Panc1 (cell line): ENCODE results near the gene PRRT1B.

ENCODE experiments used
- POLR2AphosphoS5 ChIP-seq: IDR thresholded peaks from 2 replicates; pipeline ENCODE4 v1.6.1; 2012; ENCODE audit warnings: mild to moderate bottlenecking, low read depth, low read length, moderate library complexity
- SIN3A ChIP-seq: IDR thresholded peaks from 2 replicates; pipeline ENCODE4 v1.6.1; 2012; ENCODE audit warnings: low read depth, mild to moderate bottlenecking, low read length, moderate library complexity, borderline replicate concordance; ENCODE audit not compliant: insufficient read depth
- TCF7L2 ChIP-seq: IDR thresholded peaks from 2 replicates; pipeline ENCODE4 v1.6.1; 2011; ENCODE audit warnings: mild to moderate bottlenecking, low read depth, low read length, inconsistent platforms
- TF ChIP-seq, protein P1 (sequence below): fragments of 450-650 bp; IDR thresholded peaks from 2 replicates; pipeline ENCODE4 v1.5.1; 2017; ENCODE audit warnings: mild to moderate bottlenecking
- TF ChIP-seq, protein P2 (sequence below), 2 experiments: IDR thresholded peaks; 2 replicates each; pipeline ENCODE4 v1.6.1; 2011 to 2012; ENCODE audit warnings: low read depth in 2 of 2, control low read depth in 1 of 2, low read length in 1 of 2, mild to moderate bottlenecking in 1 of 2, moderate library complexity in 1 of 2; ENCODE audit not compliant: insufficient read depth in 1 of 2

DNA sequence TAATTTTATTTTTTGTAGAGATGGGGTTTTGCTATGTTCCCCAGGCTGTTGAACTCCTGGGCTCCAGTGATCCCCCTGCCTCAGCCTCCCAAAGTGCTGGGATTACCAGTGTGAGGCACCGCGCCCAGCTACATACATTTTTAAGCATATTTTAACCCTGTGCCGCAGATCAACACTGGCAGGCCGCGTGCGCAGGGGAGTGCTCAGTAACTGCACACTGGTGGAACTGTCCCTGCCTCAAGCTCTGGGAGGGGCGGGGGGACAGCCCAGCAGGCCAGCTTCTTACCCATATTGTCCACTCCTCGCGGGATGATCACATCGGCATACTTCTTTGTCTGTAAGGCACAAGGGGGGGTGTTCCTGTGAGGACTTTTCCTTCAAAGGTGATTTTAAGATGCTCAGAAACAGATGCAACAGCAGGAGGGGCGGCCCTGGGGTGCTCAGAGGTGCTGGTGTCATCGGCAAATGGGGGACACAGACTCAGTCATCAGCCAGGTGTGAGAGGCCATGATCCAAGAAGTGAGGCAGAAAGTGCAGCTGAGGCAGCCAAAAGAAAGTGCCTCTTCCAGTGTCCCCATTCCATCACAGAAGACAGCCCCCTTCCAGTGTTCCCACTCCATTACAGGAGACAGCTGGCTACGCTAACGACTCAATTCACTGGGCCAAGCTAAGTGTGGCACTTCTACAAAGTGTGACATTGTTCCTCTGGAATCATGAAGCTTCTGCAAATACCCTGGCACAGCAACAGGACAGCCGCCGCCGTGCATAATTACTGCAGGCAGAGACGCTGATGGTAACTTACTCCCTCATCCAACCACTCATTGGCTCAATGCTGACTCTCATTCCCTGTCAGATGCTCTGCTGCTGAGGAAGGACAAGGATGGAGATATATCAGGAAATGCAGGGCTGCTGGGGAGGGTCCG, 19.4 kb upstream of the PRRT1B start:
- TF ChIP-seq POLR2AphosphoS5 (no peak), SIN3A (no peak), TCF7L2 (no peak)
- TF ChIP-seq, protein P1, sequence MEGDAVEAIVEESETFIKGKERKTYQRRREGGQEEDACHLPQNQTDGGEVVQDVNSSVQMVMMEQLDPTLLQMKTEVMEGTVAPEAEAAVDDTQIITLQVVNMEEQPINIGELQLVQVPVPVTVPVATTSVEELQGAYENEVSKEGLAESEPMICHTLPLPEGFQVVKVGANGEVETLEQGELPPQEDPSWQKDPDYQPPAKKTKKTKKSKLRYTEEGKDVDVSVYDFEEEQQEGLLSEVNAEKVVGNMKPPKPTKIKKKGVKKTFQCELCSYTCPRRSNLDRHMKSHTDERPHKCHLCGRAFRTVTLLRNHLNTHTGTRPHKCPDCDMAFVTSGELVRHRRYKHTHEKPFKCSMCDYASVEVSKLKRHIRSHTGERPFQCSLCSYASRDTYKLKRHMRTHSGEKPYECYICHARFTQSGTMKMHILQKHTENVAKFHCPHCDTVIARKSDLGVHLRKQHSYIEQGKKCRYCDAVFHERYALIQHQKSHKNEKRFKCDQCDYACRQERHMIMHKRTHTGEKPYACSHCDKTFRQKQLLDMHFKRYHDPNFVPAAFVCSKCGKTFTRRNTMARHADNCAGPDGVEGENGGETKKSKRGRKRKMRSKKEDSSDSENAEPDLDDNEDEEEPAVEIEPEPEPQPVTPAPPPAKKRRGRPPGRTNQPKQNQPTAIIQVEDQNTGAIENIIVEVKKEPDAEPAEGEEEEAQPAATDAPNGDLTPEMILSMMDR: no peak
- TF ChIP-seq, protein P2, sequence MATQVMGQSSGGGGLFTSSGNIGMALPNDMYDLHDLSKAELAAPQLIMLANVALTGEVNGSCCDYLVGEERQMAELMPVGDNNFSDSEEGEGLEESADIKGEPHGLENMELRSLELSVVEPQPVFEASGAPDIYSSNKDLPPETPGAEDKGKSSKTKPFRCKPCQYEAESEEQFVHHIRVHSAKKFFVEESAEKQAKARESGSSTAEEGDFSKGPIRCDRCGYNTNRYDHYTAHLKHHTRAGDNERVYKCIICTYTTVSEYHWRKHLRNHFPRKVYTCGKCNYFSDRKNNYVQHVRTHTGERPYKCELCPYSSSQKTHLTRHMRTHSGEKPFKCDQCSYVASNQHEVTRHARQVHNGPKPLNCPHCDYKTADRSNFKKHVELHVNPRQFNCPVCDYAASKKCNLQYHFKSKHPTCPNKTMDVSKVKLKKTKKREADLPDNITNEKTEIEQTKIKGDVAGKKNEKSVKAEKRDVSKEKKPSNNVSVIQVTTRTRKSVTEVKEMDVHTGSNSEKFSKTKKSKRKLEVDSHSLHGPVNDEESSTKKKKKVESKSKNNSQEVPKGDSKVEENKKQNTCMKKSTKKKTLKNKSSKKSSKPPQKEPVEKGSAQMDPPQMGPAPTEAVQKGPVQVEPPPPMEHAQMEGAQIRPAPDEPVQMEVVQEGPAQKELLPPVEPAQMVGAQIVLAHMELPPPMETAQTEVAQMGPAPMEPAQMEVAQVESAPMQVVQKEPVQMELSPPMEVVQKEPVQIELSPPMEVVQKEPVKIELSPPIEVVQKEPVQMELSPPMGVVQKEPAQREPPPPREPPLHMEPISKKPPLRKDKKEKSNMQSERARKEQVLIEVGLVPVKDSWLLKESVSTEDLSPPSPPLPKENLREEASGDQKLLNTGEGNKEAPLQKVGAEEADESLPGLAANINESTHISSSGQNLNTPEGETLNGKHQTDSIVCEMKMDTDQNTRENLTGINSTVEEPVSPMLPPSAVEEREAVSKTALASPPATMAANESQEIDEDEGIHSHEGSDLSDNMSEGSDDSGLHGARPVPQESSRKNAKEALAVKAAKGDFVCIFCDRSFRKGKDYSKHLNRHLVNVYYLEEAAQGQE (IDR thresholded peaks at IDR 0.05; ENCODE audit: insufficient read depth in 1 of 2, low read depth in 2 of 2, low read length in 1 of 2): no peak
